GF-D8 (cell line): ENCODE measurements around the gene RFX2.

Source experiments
- DNase-seq: peaks from one replicate; lab custom pipeline; 2025; lab: John Stamatoyannopoulos, UW

The RFX2 gene

DNA sequence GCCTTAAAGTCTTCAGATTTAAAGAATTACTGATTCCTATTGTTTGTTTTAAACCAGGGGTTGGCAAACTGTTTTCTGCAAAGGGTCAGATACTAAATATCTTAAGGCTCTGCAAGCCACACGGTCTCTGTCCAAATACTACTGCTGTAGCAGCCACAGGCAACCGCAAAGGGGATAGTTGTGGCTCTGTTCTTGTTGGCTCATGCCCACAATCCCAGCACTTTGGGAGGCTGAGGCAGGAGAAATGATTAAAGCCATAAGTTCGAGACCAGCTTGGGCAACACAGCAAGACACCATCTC is 154.7 kb downstream of the RFX2 start:
- no peak for DNase-seq

DNA sequence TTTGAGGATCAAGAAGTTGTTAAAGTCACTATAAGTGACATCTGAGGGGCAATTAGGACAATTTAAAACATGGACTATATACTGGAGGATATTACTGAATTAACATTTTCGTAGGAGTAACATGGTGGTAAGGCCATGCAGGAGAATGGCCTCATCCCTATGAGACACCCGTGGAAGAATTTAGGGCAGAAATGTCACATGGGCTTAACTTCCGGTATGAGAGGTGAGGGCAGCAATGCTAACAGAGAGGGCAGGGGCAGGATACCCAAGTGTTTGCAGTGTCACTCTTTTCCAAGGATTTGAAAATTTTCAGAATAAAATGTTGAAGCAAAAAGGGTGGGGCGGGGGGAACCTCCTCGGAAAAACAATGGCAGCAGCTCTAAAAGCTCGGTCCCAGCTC is 156.0 kb downstream of the RFX2 start:
- no peak for DNase-seq

DNA sequence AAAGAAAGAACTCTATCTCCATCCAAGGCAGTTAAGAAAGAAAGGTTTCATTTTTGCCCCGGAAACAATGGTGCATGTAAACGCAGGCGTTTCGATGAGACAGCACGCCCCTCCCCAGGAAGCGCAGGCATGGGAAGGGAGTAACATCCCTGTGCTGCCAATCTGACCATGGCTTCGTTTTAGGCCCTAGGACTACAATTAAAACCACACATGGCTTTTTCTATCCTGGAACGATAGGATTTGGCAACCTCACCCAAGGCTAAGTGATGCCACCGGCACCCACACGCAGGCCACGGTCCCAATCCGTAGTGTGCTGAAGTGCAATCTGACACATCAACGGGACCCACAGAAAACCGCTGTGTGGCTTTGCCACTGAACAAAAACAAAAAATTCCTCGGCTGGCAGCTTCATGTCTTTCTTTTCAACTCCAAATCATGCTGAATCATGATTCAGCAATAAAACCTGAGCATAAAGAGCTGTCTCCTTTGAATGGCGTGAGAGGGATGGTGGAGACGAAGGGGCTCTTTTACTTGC is 156.6 kb downstream of the RFX2 start:
- no peak for DNase-seq

DNA sequence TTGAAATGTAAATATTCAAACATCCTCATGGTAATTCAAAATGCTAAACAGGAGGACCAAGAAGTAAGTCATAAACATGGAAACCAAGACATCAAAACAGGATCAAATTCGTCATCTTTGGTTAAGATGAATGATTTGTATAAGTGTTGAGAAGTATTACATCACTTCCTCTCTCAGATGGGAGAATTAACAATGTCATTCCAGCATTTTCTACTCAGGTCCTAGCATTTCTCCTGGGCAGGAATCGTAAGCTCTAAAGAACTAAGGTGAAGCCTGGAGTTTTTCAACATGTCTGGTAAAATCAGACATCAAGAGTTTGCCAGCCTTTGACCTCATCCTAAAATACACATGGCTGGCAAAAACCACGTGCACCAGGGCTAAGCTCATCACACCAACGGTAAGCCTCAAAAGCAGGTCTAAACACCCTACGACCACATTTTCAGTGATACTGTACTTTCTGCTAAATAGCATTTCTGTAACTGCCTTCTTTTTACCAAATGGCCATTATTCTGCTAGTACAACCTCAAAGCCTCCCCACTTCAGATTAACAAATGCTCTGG is 157.2 kb downstream of the RFX2 start:
- peak; percentile 4 for DNase-seq

GRCh38 chr19:5952193-5953029 is 157.9 kb downstream of the RFX2 start:
- DNase-seq, result no peak

DNA sequence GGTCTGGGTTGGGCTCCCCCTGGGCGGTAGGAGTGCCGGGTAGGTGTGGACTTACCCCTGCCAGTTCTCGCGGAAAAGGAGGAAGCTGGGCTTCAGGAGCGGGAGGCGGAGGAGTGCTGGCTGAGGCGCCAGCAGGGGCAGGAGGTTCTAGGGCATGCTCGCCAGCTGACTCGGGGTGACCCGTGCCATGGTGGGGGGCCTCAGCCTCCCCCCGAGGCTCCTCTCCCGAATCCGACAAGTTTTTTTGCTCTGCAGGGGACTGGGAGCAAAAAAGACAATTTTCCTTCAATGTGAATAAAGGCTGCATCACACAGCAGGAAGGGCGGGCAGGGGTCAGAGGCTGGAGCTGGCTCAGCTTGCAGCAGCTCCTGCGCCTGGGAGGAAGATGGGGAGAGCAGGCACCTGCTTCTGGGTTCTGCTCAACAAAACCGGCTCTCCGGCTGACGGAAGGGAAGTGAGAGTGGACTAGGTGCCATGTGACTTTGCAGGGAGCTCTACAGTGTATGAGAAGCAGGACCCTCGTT is 158.9 kb downstream of the RFX2 start:
- DNase-seq, result no peak

GRCh38 chr19:5950741-5951140 is 159.6 kb downstream of the RFX2 start:
- no peak for DNase-seq

GRCh38 chr19:5949792-5950305 is 160.5 kb downstream of the RFX2 start:
- no peak for DNase-seq

DNA sequence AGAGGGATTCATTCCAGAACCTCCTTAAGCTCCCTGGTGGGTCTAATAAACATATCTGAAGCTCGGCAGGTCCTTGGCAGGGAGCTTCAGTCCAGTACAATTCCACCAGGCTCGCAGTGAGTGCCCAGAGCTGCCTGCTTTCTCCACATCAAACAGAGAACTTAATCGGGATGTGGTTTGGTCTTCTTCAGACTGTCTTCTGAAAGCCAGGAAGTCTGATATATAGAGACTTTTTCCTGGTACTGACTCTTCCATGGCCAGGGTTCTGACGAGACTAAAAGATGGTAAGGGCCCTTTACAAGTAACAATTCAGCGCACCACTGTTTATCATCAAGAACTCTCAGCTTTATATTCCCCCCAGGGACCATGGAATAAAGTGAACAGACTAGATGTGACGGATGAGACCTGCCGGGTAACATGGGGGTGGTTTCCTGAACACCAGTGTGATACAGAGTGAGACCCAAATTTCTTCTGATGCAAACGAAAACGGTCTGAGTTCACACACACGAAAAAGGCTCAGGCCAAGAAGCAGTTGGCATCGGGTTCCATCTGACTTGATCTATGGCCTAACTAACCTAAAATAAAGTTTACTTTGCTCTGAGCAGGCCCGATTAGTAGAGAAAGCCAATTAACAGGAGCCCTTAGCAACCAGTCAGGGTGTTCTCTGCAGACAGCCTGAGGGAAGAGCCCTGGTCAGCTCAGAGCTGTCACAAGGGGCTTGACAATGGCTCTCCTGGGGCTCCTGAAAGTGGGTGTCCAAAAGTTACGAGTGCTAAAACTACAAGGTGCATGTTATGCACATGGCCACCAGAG is 161.3 kb downstream of the RFX2 start:
- no peak for DNase-seq

DNA sequence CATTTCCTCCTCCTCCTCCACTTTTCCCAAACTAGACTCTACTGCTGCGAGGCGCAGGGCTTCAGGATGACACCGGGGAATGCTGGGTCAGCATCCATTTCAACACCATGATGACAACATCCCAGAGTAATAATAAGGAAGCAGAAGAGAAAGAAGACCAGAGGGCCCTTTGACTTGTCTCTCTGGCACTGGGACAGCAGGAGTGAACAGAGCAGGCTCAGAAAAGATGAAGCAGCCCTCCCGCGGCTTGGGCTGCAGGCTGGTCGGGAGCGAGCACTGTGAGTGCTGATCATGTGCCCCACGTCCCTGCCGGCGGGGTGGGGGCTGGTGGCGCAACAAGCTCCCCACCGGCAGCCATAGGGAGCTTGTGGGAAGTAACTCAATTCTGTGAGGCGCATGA is 162.9 kb downstream of the RFX2 start:
- no peak for DNase-seq

DNA sequence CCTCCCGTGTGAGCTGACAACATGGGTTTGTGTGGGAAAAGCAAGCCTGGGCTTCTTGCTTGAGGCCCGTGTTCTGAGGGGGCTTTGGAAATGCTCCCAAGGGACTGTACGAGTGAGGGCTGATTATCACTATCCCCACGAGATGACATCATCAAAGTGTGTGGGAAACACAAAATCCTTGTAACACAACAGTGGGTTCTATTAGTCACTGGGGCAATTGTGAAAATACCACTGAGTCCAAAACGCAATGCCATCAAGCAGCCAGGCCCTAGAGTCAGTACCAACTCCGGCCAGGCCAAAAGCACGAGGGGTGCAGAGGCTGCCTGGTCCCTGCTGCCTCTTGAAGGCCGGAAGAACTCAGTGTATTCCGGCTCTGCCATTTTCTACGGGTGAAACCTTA is 166.7 kb downstream of the RFX2 start:
- no peak for DNase-seq
